Left ventricle myocardium superior (tissue), 1 donor: ENCODE results near the gene TIMM22. TPM values are rescaled to one million over a fixed set of nuclear protein-coding genes. Genes with fewer than 3 reads are reported as not detected.
"Not testable (repeated sequence)": the region's sequence is repeated elsewhere in the genome, so short reads cannot be mapped to it uniquely, and the experiment has no call there.

Experiments used
- ATAC-seq: fragments of 200-7000 bp; cut with Tn5 transposase; one replicate; pipeline ENCODE4 v1.9.1; 2020; ENCODE audit warnings: mild to moderate bottlenecking, moderate library complexity
- DNase-seq: peaks from one replicate; pipeline ENCODE4 v3.0.0-alpha.2; 2020
- intact Hi-C: fragments of 100-400 bp; cut with micrococcal nuclease; formaldehyde crosslinking; loops from one replicate; pipeline ENCODE4 v1.11.0; 2022
- total RNA-seq: library from RNA; stranded (reverse); fragmentation: NEBNext Ultra II Directional; extraction: Animal tissue kit (Norgen Biotek cat#: 25700); gene quantifications from one replicate; pipeline ENCODE4 v1.2.1, GENCODE V29; 2021
- donor health status: DM: no; HTN: yes; CAD: no; lungs with severe emphysema.

Gene TIMM22
- total RNA-seq, 1 donor from 2014 or later, result 15.8 TPM

GRCh38 chr17:969811-970355 lies 27.0 kb upstream of the TIMM22 start:
- intact Hi-C loops, result no loop called here
- no peak for ATAC-seq

GRCh38 chr17:970364-970763 lies 26.6 kb upstream of the TIMM22 start:
- ATAC-seq, result no peak
- no peak for DNase-seq
- intact Hi-C loops, result no loop called here

More at GRCh38 chr17:969811-970355, 27.0 kb upstream of the TIMM22 start:
- DNase-seq, result no peak

GRCh38 chr17:971861-972260 lies 25.1 kb upstream of the TIMM22 start:
- DNase-seq, intact Hi-C loops, ATAC-seq: not testable (repeated sequence)

GRCh38 chr17:973053-973452 lies 23.9 kb upstream of the TIMM22 start:
- intact Hi-C loops, result no loop called here
- ATAC-seq, result no peak
- DNase-seq, result no peak

GRCh38 chr17:974778-975177 lies 22.2 kb upstream of the TIMM22 start:
- intact Hi-C loops, DNase-seq, ATAC-seq: not testable (repeated sequence)

- DNase-seq, result no peak
- intact Hi-C loops, result no loop called here
- no peak for ATAC-seq
Measured at GRCh38 chr17:975371-975915, 21.5 kb upstream of the TIMM22 start.

- no peak for ATAC-seq
- DNase-seq, result no peak
- intact Hi-C loops, result no loop called here
Measured at GRCh38 chr17:976312-976711, 20.6 kb upstream of the TIMM22 start.

GRCh38 chr17:977166-977565 lies 19.8 kb upstream of the TIMM22 start:
- ATAC-seq (no peak), DNase-seq (no peak)

GRCh38 chr17:978103-979093 lies 18.5 kb upstream of the TIMM22 start:
- peak; percentile 65 for DNase-seq
- peak; percentile 8 for ATAC-seq
- intact Hi-C loops, result no loop called here

More at GRCh38 chr17:977166-977565, 19.8 kb upstream of the TIMM22 start:
- intact Hi-C loops, result no loop called here

- intact Hi-C loops, result no loop called here
Measured at GRCh38 chr17:979212-979538, 17.8 kb upstream of the TIMM22 start.

GRCh38 chr17:979539-980405 lies 17.2 kb upstream of the TIMM22 start, which contains the start of gene NXN:
Gene NXN (minus strand): TSS chr17:979776.
- peak; percentile 94 for DNase-seq
- peak; percentile 95 for ATAC-seq
- intact Hi-C loops, result loop anchor here (5.0 kb wide), 1 partner anchor 187 kb away; no protein-coding TSS in a partner anchor

More at GRCh38 chr17:979212-979538, 17.8 kb upstream of the TIMM22 start:
- no peak for DNase-seq
- ATAC-seq, result peak; percentile 59

- peak; percentile 71 for ATAC-seq
- intact Hi-C loops, result loop anchor here (5.0 kb wide), 1 partner anchor 188 kb away; no protein-coding TSS in a partner anchor
- peak; percentile 75 for DNase-seq
Measured at GRCh38 chr17:980406-981291, 16.3 kb upstream of the TIMM22 start.

GRCh38 chr17:981292-981658 lies 15.7 kb upstream of the TIMM22 start:
- intact Hi-C loops, result loop anchor here (5.0 kb wide), 1 partner anchor 189 kb away; no protein-coding TSS in a partner anchor
- no peak for ATAC-seq

GRCh38 chr17:983921-984320 lies 13.0 kb upstream of the TIMM22 start:
- intact Hi-C loops, result loop anchor here (5.0 kb wide), 1 partner anchor 192 kb away; no protein-coding TSS in a partner anchor
- DNase-seq (no peak), ATAC-seq (no peak)

More at GRCh38 chr17:981292-981658, 15.7 kb upstream of the TIMM22 start:
- DNase-seq, result no peak

GRCh38 chr17:986322-986929 lies 10.5 kb upstream of the TIMM22 start:
- intact Hi-C loops, result no loop called here
- no peak for ATAC-seq
- no peak for DNase-seq

GRCh38 chr17:987931-988330 lies 9.0 kb upstream of the TIMM22 start:
- ATAC-seq (no peak), DNase-seq (no peak)
- intact Hi-C loops, result no loop called here

GRCh38 chr17:988561-988960 lies 8.4 kb upstream of the TIMM22 start:
- intact Hi-C loops, result no loop called here
- DNase-seq (no peak), ATAC-seq (no peak)

GRCh38 chr17:992933-993332 lies 4.0 kb upstream of the TIMM22 start:
- intact Hi-C loops, result no loop called here
- DNase-seq, result no peak
- ATAC-seq, result no peak
